ENCODE measurements around the gene ORC1. TPM values are rescaled to one million over a fixed set of nuclear protein-coding genes. Genes with fewer than 3 reads are reported as not detected.

ORC1 gene
- total RNA-seq = 1 to 10 TPM in 1 of 4 donors, under 1 TPM in 2, not detected in 1; 0.26 to 4.6 (median 0.76) TPM

DNA sequence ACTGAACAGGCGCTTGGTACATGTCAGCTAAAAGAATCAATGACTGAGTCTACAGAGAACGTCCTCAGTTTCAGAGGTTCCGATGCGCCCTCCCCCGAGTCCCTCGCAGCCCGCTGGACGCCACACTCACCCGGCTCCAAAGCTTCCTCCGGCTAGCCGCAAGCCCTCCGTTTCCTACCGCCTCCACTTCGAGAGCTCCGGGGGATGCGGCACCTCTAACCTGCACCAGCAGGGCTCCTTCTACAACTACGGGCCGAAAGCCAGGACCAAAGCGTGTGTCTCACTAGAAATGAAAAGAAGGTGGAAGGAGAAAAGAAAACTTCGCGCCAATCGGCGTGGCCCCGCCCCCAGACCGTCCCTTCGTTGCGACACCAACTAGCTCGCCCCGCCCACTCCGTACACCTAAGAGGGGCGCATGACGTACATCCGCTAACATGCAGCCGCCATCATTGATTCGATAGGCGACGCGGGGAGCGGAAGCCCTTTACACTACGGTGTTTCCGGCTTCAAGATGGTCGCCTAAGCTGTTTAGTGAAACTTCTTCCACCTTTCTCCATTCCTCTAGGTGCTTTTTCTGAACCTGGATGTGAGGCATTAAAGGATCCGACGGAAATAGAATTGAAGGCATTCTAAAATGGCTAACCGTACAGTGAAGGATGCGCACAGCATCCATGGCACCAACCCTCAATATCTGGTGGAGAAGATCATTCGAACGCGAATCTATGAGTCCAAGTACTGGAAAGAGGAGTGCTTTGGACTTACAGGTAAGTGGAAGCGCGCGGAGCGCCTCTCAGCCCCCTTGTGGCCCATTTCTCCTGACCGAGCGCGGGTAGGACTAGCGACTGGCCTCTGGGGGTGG, at the start of gene ORC1, which contains the start of gene PRPF38A:
Gene ORC1 (minus strand): TSS at position 308 of the 859 bp plus-strand sequence. CDS start 2,200 bp downstream, outside the sequence.
Gene PRPF38A (plus strand): TSS at position 487 of the 859 bp plus-strand sequence. CDS start 148 bp downstream, at position 635.
- peak within 1 kb of the TSS; percentile 90 to 91 for H3K27ac ChIP-seq
- H3K9me3 ChIP-seq = no peaks in the 10 kb centered on the region
- H3K36me3 ChIP-seq = no peaks in the 10 kb centered on the region
- peaks cover 0 to 6% of the 10 kb centered on the region in 2 donors for H3K4me1 ChIP-seq
- TF ChIP-seq POLR2A (IDR thresholded peaks at IDR 0.05) = peak in 1 of 2 donors; percentile 51
- TF ChIP-seq, protein P1, sequence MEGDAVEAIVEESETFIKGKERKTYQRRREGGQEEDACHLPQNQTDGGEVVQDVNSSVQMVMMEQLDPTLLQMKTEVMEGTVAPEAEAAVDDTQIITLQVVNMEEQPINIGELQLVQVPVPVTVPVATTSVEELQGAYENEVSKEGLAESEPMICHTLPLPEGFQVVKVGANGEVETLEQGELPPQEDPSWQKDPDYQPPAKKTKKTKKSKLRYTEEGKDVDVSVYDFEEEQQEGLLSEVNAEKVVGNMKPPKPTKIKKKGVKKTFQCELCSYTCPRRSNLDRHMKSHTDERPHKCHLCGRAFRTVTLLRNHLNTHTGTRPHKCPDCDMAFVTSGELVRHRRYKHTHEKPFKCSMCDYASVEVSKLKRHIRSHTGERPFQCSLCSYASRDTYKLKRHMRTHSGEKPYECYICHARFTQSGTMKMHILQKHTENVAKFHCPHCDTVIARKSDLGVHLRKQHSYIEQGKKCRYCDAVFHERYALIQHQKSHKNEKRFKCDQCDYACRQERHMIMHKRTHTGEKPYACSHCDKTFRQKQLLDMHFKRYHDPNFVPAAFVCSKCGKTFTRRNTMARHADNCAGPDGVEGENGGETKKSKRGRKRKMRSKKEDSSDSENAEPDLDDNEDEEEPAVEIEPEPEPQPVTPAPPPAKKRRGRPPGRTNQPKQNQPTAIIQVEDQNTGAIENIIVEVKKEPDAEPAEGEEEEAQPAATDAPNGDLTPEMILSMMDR (IDR thresholded peaks at IDR 0.05) = peak in 3 of 4 experiments; percentile 15 to 36 (median 33)
- intact Hi-C loops (cut with DNase I; ENCODE audit: low total_unique reads) = no loop called here
- DNase-seq = peak; percentile 96 to 98
- H3K27me3 ChIP-seq = no peaks in the 10 kb centered on the region
- peak within 1 kb of the TSS; percentile 87 to 91 for H3K4me3 ChIP-seq

DNA sequence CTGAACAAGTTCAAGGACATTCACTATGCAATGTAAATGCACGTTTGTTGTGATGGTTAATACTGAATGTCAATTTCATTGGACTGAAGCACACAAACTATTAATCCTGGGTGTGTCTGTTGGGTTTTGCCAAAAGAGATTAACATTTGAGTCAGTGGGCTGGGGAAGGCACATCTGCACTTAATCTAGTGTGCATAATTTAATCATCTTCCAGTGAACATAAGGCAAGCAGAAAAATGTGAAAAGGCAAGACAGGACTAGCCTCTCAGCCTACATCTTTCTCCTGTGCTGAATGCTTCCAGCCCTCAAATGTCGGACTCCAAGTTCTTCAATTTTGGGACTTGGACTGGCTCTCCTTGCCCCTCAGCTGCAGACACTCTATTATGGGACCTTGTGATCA, 40.2 kb upstream of the ORC1 start:
- intact Hi-C loops (cut with DNase I; ENCODE audit: low total_unique reads) = no loop called here
- DNase-seq = no peak
- H3K4me1 ChIP-seq = no peaks in the 10 kb centered on the region
- no peaks in the 10 kb centered on the region for H3K27me3 ChIP-seq
- TF ChIP-seq POLR2A (IDR thresholded peaks at IDR 0.05) = no peak
- TF ChIP-seq, protein P1 (IDR thresholded peaks at IDR 0.05) = no peak
- H3K9me3 ChIP-seq = no peaks in the 10 kb centered on the region
- H3K4me3 ChIP-seq = no peak overlapping the region
- H3K27ac ChIP-seq = no peak overlapping the region
- H3K36me3 ChIP-seq = no peaks in the 10 kb centered on the region

DNA sequence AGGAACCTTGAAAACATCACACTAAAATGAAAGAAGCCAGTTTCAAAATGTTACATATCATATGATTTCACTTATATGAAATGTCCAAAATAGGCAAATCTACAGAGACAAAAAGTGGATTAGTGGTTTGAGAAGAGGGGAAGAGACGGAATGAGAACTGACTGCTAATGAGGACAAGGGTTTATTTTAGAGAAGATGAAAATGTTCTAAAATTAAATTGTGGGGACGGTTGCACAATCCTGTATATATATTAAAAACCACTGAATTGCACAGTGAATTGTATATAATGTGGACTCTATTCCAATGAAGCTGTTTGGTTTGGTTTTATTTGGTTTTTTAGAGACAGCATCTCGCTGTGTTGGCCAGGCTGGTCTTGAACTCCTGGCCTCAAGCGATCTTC, 35.8 kb upstream of the ORC1 start:
- no peaks in the 10 kb centered on the region for H3K9me3 ChIP-seq
- no peak overlapping the region for H3K4me3 ChIP-seq
- no peak for TF ChIP-seq POLR2A (IDR thresholded peaks at IDR 0.05)
- TF ChIP-seq, protein P1 (IDR thresholded peaks at IDR 0.05) = no peak
- no peaks in the 10 kb centered on the region for H3K4me1 ChIP-seq
- H3K27ac ChIP-seq = no peak overlapping the region
- H3K27me3 ChIP-seq = no peaks in the 10 kb centered on the region
- no peaks in the 10 kb centered on the region for H3K36me3 ChIP-seq
- no peak for DNase-seq
- intact Hi-C loops (cut with DNase I; ENCODE audit: low total_unique reads) = no loop called here

DNA sequence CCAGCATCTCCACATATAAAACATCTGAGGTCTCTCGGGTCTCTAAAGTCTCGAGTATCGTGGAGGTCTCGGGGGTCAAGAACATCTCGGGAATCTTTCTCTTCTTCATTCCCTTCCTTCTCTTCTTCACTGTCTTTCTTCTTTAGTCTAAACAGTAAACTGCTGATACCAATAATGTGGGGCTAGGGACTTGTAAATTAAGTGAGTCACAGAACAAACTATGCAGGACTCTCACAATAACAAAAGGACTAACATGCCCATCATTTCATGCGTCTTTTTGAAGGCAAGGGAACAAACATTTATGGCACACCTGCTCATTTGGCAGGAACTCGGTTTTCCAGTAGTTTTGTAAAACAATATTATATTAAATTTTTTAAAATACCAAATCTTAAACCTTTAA, 32.6 kb upstream of the ORC1 start:
- TF ChIP-seq POLR2A (IDR thresholded peaks at IDR 0.05) = no peak
- TF ChIP-seq, protein P1 (IDR thresholded peaks at IDR 0.05) = no peak
- intact Hi-C loops (cut with DNase I; ENCODE audit: low total_unique reads) = no loop called here
- Histone ChIP-seq H3K9me3 (no peaks in the 10 kb centered on the region), H3K27me3 (no peaks in the 10 kb centered on the region), H3K4me1 (no peaks in the 10 kb centered on the region), H3K27ac (no peak overlapping the region), H3K4me3 (no peak overlapping the region), H3K36me3 (no peaks in the 10 kb centered on the region)
- no peak for DNase-seq

DNA sequence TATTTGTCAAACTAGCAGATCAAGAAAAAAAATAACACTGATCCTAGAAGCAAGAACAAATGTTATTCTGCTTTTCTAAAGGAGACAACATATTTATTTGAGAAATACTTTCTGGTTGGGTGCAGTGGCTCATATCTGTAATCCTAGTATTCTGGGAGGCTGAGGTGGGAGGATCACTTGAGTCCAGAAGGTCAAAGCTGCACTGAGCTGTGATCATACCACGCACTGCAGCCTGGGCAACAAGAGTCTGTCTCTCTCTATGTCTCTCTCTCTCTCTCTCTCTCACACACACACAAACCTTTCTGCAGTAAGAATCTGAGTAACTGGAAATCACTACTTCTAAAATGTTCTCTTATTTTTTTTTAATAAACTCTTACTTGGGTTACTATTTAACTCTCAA, 31.4 kb upstream of the ORC1 start:
- Histone ChIP-seq H3K9me3 (no peaks in the 10 kb centered on the region), H3K27me3 (no peaks in the 10 kb centered on the region), H3K4me1 (no peaks in the 10 kb centered on the region), H3K4me3 (no peak overlapping the region), H3K36me3 (no peaks in the 10 kb centered on the region), H3K27ac (no peak overlapping the region)
- TF ChIP-seq POLR2A (IDR thresholded peaks at IDR 0.05) = no peak
- TF ChIP-seq, protein P1 (IDR thresholded peaks at IDR 0.05) = no peak
- intact Hi-C loops (cut with DNase I; ENCODE audit: low total_unique reads) = no loop called here
- DNase-seq = no peak
